IPS-20b (cell line): ENCODE results near the gene SMCHD1.
"Not testable (repeated sequence)": the region's sequence is repeated elsewhere in the genome, so short reads cannot be mapped to it uniquely, and the experiment has no call there.

ENCODE experiments used
- H3K27ac ChIP-seq: one replicate; pipeline ENCODE4 v1.5.1; 2013; ENCODE audit warnings: low read length
- H3K27me3 ChIP-seq: 2 replicates; pipeline ENCODE4 v1.6.1; 2013; ENCODE audit warnings: mild to moderate bottlenecking, low read length, inconsistent platforms; ENCODE audit not compliant: insufficient read depth
- H3K36me3 ChIP-seq: 2 replicates; pipeline ENCODE4 v1.6.1; 2013; ENCODE audit warnings: low read depth, mild to moderate bottlenecking, inconsistent platforms, low read length, moderate library complexity; ENCODE audit not compliant: insufficient read depth
- H3K4me1 ChIP-seq: 2 replicates; pipeline ENCODE4 v1.6.1; 2013; ENCODE audit warnings: mild to moderate bottlenecking, control low read depth, inconsistent platforms, low read length, moderate library complexity; ENCODE audit not compliant: insufficient read depth
- H3K4me3 ChIP-seq: 2 replicates; pipeline ENCODE4 v1.5.1; 2013; ENCODE audit warnings: mild to moderate bottlenecking, low read length, inconsistent platforms
- H3K9ac ChIP-seq: 2 replicates; pipeline ENCODE4 v1.6.1; 2013; ENCODE audit warnings: low read depth, mild to moderate bottlenecking, inconsistent platforms, low read length, moderate library complexity
- H3K9me3 ChIP-seq: 2 replicates; pipeline ENCODE4 v1.6.1; 2013; ENCODE audit warnings: mild to moderate bottlenecking, low read depth, low read length, inconsistent platforms; ENCODE audit not compliant: insufficient read depth

SMCHD1 gene

DNA sequence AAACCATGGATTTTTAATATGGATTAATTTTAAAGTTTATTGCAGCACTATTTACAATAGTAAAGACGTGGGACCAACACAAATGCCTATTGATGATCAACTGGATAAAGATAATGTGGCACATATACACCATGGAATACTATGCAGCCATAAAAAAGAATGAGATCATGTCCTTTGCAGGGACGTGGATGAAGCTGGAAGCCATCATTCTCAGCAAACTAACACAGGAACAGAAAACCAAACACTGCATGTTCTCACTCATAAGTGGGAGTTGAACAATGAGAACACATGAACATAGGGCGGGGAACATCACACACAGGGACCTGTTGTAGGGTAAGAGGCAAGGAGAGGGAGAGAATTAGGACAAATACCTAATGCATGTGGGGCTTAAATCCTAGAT is 5.3 kb downstream of the SMCHD1 start:
- H3K27me3 ChIP-seq, H3K4me1 ChIP-seq, H3K9ac ChIP-seq, H3K27ac ChIP-seq, H3K4me3 ChIP-seq, H3K9me3 ChIP-seq, H3K36me3 ChIP-seq: not testable (repeated sequence)

DNA sequence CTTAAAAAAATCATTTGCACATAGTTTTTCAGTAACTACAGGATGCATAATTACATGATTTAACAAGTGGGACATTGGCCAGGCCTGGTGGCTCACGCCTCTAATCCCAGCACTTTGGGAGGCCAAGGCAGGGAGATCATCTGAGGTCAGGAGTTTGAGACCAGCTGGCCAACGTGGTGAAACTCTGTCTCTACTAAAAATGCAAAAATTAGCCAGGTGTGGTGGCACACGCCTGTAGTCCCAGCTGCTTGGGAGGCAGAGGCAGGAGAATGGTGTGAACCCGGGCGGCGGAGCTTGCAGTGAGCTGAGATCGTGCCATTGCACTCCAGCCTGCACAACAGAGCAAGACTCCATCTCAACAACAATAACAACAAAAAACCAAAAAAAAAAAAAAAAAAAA is 6.8 kb downstream of the SMCHD1 start:
- peaks cover 16% of the 10 kb centered on the region for H3K36me3 ChIP-seq
- not testable (repeated sequence) for H3K4me3 ChIP-seq, H3K27me3 ChIP-seq

DNA sequence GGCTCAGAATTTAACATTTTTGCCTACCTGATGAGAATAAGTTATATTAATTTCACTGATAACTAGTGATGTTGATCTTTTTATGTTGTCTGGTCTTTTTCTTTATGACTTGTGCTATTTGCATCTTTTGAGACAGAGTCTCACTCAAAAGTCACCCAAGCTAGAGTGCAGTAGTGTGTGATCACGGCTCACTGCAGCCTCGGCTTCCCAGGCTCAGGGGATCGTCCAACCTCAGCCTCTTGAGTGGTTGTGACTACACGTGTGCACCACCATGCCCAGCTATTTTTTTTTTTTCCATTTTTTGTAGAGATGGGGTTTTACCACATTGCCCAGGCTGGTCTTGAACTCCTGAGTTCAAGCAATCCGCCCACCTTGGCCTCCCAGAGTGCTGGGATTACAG is 7.5 kb downstream of the SMCHD1 start:
- Histone ChIP-seq H3K36me3 (peaks cover 23% of the 10 kb centered on the region), H3K27me3 (no peaks in the 10 kb centered on the region), H3K9ac (no peak overlapping the region), H3K27ac (no peak overlapping the region), H3K4me3 (no peak overlapping the region), H3K9me3 (no peaks in the 10 kb centered on the region), H3K4me1 (no peaks in the 10 kb centered on the region)

More for the DNA sequence above, 6.8 kb downstream of the SMCHD1 start:
- H3K27ac ChIP-seq, H3K4me1 ChIP-seq, H3K9me3 ChIP-seq, H3K9ac ChIP-seq: not testable (repeated sequence)

DNA sequence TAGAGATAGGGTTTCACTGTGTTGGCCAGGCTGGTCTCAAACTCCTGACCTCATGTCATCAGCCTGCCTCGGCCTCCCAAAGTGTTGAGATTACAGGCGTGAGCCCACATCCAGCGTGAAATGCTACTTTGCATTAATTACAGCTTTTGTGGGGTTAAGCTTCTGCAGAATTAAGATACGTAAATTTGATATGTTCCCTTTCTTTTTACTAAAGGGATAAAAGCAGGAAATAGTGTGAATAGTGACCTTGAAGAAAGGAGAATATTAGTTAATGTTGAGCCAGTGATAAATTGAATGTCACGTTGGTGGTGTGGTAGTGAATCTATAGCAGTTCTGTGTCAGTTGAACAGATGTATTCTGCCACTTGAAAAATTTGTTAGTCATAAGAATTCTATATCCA is 16.9 kb downstream of the SMCHD1 start:
- no peaks in the 10 kb centered on the region for H3K27me3 ChIP-seq
- H3K9me3 ChIP-seq = no peaks in the 10 kb centered on the region
- H3K4me3 ChIP-seq = no peak overlapping the region
- no peaks in the 10 kb centered on the region for H3K4me1 ChIP-seq
- no peak overlapping the region for H3K27ac ChIP-seq
- H3K36me3 ChIP-seq = peaks cover 91% of the 10 kb centered on the region
- no peak overlapping the region for H3K9ac ChIP-seq

DNA sequence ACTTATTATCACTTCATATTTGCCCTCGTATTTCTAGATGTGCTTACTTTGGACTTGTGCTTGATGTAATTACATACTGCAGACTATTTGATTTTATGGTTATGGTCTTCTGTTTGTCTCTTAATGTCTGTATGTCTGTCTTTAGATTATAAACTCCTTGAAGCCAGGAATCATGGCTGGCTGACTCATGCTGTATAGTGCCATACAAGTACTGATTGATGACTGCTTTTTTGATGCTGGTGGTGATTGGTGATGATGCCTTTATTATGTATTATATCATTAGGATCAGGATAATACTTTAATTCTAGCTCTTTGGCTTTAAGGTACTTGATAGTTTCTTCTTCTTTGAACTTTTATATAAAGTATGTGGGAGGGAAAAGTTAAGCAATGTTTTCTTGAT is 17.3 kb downstream of the SMCHD1 start:
- H3K36me3 ChIP-seq = peaks cover 88% of the 10 kb centered on the region
- no peak overlapping the region for H3K9ac ChIP-seq
- H3K4me1 ChIP-seq = no peaks in the 10 kb centered on the region
- no peaks in the 10 kb centered on the region for H3K9me3 ChIP-seq
- no peaks in the 10 kb centered on the region for H3K27me3 ChIP-seq
- no peak overlapping the region for H3K4me3 ChIP-seq
- H3K27ac ChIP-seq = no peak overlapping the region

DNA sequence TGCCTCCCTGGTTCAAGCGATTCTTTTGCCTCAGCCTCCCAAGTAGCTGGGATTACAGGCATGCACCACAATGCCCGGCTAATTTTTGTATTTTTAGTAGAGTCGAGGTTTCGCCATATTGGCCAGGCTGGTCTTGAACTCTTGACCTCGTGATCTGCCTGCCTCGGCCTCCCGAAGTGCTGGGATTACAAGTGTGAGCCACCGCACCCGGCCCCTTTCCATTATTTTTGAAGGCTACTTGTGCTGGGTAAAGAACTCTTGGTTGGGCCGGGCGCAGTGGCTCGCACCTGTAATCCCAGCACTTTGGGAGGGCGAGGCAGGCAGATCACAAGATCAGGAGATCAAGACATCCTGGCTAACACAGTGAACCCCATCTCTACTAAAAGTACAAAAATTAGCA is 23.4 kb downstream of the SMCHD1 start:
- peaks cover 45% of the 10 kb centered on the region for H3K36me3 ChIP-seq
- H3K27ac ChIP-seq, H3K9ac ChIP-seq, H3K4me1 ChIP-seq, H3K9me3 ChIP-seq, H3K4me3 ChIP-seq, H3K27me3 ChIP-seq: not testable (repeated sequence)

DNA sequence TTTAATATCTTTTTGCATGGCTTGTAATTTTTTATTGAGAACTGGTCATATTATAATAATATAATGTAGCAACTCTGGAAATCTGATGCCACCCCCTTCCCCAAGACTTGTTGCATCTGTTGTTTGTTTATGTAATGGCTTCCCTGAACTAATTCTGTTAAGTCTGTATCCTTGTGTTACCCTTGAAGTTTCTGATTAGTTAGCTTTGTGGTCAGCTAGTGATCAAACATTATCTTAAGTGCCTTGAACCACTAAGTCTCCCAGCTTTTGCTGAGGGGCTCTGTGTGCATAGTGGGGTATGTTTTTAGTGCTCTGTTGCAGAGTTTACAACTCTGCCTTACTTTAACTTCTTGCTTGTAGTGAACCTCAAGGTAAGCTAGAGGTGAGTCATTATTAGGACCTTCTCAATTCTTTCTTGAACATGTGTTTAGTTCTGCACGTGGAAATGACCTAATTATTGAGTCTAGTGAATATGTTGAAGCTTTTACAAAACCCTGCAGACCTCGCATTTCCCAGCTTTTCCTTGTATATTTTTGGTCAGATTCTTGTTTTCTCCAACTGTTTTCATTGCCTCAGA is 24.8 kb downstream of the SMCHD1 start:
- H3K4me1 ChIP-seq = no peaks in the 10 kb centered on the region
- no peak overlapping the region for H3K9ac ChIP-seq
- no peak overlapping the region for H3K27ac ChIP-seq
- no peaks in the 10 kb centered on the region; the same call in 1 of the 2 replicates for H3K9me3 ChIP-seq
- no peak overlapping the region for H3K4me3 ChIP-seq
- peaks cover 44% of the 10 kb centered on the region for H3K36me3 ChIP-seq
- H3K27me3 ChIP-seq = no peaks in the 10 kb centered on the region

DNA sequence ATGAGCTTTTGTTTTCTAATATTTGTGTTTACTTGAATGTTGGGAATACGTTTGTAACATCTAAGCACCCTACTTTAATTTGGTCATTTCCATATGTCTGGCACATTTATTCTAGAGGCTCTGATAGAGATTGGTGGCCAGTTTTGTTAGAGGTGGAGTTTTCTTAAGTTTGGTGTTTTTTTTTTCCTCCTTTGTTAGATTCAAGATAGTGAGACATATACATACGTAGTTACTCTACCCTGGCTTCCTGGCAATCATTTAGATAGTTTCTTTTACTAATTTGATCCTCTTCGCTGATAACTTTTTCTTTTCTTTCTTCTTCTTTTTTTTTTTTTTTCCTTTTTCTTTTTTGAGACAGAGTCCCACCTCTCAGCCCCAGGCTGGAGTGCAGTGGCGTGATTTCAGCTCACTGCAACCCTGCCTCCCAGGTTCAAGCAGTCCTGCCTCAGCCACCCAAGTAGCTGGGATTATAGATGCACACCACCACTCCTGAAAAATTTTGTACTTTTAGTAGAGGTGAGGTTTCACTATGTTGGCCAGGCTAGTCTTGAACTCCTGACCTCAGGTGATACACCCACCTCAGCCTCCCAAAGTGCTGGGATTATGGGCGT is 26.6 kb downstream of the SMCHD1 start:
- Histone ChIP-seq H3K36me3 (peaks cover 45% of the 10 kb centered on the region), H3K4me1 (no peaks in the 10 kb centered on the region), H3K27ac (no peak overlapping the region), H3K9me3 (peaks cover 14% of the 10 kb centered on the region), H3K9ac (no peak overlapping the region), H3K4me3 (no peak overlapping the region), H3K27me3 (no peaks in the 10 kb centered on the region)

DNA sequence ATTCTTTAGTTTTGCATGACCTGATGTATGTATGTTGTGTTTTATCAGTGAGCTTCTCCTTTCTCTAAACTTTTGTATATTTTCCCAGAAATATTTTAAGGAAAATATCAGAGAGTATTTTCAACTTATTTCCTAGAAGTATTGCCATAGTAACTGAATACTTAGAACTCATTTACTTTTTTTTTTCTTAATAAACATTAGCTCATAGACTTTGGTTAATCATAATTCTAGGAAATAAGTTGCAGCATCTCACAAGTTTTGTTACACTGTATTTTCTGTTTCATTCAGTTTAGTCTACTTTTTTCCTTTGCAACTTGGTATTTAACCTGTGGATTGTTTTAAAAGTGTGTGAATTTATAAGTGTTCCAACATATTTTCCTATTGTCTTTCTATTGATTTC is 27.5 kb downstream of the SMCHD1 start:
- Histone ChIP-seq H3K27me3 (no peaks in the 10 kb centered on the region), H3K36me3 (peaks cover 48% of the 10 kb centered on the region), H3K4me1 (no peaks in the 10 kb centered on the region), H3K9ac (no peak overlapping the region), H3K9me3 (peaks cover 14% of the 10 kb centered on the region), H3K4me3 (no peak overlapping the region), H3K27ac (no peak overlapping the region)

DNA sequence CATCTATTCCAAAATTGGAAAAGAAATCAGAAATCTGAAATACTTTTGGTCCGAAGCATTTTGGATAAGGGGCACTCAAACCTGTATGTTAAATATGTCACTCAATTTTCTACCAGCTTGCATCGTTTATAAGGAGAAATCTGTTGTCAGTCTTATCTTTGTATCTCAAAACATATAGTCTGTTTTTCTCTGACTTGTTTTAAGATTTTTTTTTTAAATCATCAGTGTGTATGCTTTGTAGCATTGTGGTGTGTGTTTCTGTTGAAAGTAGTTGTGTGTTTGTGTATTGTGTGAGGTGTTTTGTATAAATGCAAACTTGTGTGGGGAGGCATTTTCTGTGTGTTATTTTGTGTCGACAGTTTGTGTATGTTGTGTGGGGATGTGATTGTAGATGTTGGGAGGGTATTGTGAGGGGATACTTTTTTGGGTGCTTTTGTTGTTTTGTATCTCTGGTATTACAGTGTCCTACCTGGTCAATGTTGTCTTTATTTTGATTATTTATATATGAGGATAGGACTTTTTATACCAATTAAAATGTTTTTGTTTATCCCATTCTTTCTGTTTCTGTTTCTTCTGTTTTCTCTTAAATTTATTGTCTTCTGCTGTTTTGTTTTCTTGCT is 30.9 kb downstream of the SMCHD1 start:
- Histone ChIP-seq H3K4me3 (no peak overlapping the region), H3K36me3 (peaks cover 72% of the 10 kb centered on the region), H3K27ac (no peak overlapping the region)

DNA sequence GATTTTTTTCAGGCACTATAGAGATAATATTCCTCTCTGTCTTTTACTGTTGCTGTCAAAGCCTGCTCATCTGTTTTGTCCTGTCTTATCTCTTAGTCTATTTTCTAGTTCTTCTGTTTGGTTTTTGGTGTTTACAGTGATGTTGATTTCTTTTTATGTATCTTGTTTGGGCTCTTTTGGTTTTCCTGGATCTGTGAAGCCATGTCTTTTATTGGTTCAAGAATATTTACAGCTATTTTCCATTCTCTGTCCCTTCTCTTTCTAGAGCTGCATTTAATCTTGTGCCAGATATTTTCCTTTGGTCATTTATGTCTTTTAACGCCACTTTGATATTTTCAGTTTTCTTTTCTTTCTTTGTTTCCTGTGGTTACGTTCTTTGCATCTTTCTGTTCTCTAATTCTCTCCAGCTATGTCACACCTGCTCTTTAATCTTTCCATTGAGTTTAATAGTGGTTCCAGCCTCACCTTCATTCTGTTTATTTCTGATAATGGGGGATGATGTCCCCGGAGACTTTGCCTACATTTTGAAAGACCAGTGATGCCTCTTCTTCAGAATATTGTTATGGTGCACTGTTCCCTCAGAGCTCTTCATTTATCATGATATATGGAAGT is 32.0 kb downstream of the SMCHD1 start:
- Histone ChIP-seq H3K9me3 (peaks cover 14% of the 10 kb centered on the region), H3K36me3 (peaks cover 81% of the 10 kb centered on the region), H3K9ac (no peak overlapping the region), H3K27ac (no peak overlapping the region), H3K4me3 (no peak overlapping the region), H3K4me1 (no peaks in the 10 kb centered on the region), H3K27me3 (no peaks in the 10 kb centered on the region)

More for the DNA sequence above, 30.9 kb downstream of the SMCHD1 start:
- peaks cover 14% of the 10 kb centered on the region for H3K9me3 ChIP-seq
- H3K9ac ChIP-seq = no peak overlapping the region
- no peaks in the 10 kb centered on the region for H3K27me3 ChIP-seq
- H3K4me1 ChIP-seq = no peaks in the 10 kb centered on the region

DNA sequence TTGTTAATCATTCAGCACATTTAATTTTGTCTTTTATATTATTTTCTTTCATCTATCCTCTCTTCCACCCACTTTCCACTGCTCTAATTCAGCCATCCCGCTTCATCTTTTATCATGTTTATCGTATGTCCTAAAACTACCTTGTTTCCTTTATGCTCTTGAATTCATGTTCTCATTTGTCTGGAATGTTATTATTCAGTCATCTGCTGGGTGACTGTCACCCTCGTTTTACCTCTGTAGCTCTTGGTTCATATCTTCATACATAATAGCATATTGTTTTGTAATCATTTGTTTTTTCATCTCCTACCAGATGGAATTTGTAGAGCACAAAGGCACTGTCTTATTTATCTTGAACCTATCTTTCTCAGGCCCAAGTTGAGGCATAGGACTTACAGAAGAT is 37.0 kb downstream of the SMCHD1 start:
- Histone ChIP-seq H3K9ac (no peak overlapping the region), H3K4me3 (no peak overlapping the region)

More for the DNA sequence above, 37.0 kb downstream of the SMCHD1 start:
- Histone ChIP-seq H3K4me1 (no peaks in the 10 kb centered on the region), H3K9me3 (no peaks in the 10 kb centered on the region), H3K27ac (no peak overlapping the region), H3K36me3 (peaks cover 89% of the 10 kb centered on the region), H3K27me3 (no peaks in the 10 kb centered on the region)
